Smooth muscle cell (in vitro differentiated cells): Measurements from ENCODE around the gene KIFC3. TPM values are rescaled to one million over a fixed set of nuclear protein-coding genes. Genes with fewer than 3 reads are reported as not detected.
"Not testable (repeated sequence)": the region's sequence is repeated elsewhere in the genome, so short reads cannot be mapped to it uniquely, and the experiment has no call there.

Experiments used
- DNase-seq: peaks from one replicate; lab custom pipeline; 2025; ENCODE audit not compliant: unreplicated experiment; lab: John Stamatoyannopoulos, UW
- H2AFZ ChIP-seq: fragments of 200-600 bp; sonication (generic); 2 replicates; pipeline ENCODE4 v1.6.0; 2016; ENCODE audit warnings: antibody characterized with exemption, low read depth, mild to moderate bottlenecking
- H3F3A ChIP-seq: fragments of 200-600 bp; sonication (generic); 2 replicates; pipeline ENCODE4 v1.6.0; 2017; ENCODE audit warnings: antibody characterized with exemption, low read depth
- H3K27ac ChIP-seq: fragments of 200-600 bp; sonication (generic); 2 replicates; pipeline ENCODE4 v1.5.1; 2016; ENCODE audit warnings: low read depth, mild to moderate bottlenecking
- H3K27me3 ChIP-seq: fragments of 200-600 bp; sonication (generic); 2 replicates; pipeline ENCODE4 v1.6.1; 2016; ENCODE audit warnings: low read depth, mild to moderate bottlenecking
- H3K36me3 ChIP-seq: fragments of 200-600 bp; sonication (generic); 2 replicates; pipeline ENCODE4 v1.5.1; 2016; ENCODE audit warnings: low read depth
- H3K4me1 ChIP-seq: fragments of 200-600 bp; sonication (generic); 2 replicates; pipeline ENCODE4 v1.5.1; 2016; ENCODE audit warnings: low read depth
- H3K4me2 ChIP-seq: fragments of 200-600 bp; sonication (generic); 2 replicates; pipeline ENCODE4 v1.6.0; 2016; ENCODE audit warnings: mild to moderate bottlenecking
- H3K4me3 ChIP-seq: fragments of 200-600 bp; sonication (generic); 2 replicates; pipeline ENCODE4 v1.5.1; 2016; ENCODE audit warnings: mild to moderate bottlenecking
- H3K79me2 ChIP-seq: fragments of 200-600 bp; sonication (generic); 2 replicates; pipeline ENCODE4 v1.6.0; 2016; ENCODE audit warnings: low read depth, mild to moderate bottlenecking
- H3K9ac ChIP-seq: fragments of 200-600 bp; sonication (generic); 2 replicates; pipeline ENCODE4 v1.6.0; 2016; ENCODE audit warnings: low read depth
- H3K9me3 ChIP-seq: fragments of 200-600 bp; sonication (generic); replicated peaks from 2 replicates; pipeline ENCODE4 v1.5.1; 2016; ENCODE audit warnings: low read depth
- H4K20me1 ChIP-seq: fragments of 200-600 bp; sonication (generic); 2 replicates; pipeline ENCODE4 v1.6.0; 2016; ENCODE audit warnings: low read depth
- WGBS: methylation state at CpG from one replicate; pipeline ENCODE4 v1.1.7; 2016; ENCODE audit warnings: low lambda C conversion rate; 5-methylcytosine and 5-hydroxymethylcytosine counted together
- polyA plus RNA-seq: library from polyadenylated mRNA; unstranded; fragments of >200 nt; fragmentation: Nextera tagmentation; extraction: Ambion mirVana; gene quantifications from 2 replicates; pipeline ENCODE4 v1.2.1, GENCODE V29; 2016
- total RNA-seq: library from RNA; depleted of rRNA; stranded (reverse); fragments of >200 nt; gene quantifications from 2 replicates; pipeline ENCODE4 v1.2.3, GENCODE V29; 2014
- TF ChIP-seq, protein P1 (sequence below): fragments of 200-600 bp; sonication (generic); IDR thresholded peaks from 2 replicates; pipeline ENCODE4 v1.5.1; 2017; ENCODE audit warnings: borderline replicate concordance, mild to moderate bottlenecking, antibody characterized with exemption; ENCODE audit not compliant: insufficient read depth, poor library complexity, severe bottlenecking

Gene KIFC3
- total and polyA plus RNA-seq, 2 experiments from 2014 or later, result 30.6 to 50.2 TPM

DNA sequence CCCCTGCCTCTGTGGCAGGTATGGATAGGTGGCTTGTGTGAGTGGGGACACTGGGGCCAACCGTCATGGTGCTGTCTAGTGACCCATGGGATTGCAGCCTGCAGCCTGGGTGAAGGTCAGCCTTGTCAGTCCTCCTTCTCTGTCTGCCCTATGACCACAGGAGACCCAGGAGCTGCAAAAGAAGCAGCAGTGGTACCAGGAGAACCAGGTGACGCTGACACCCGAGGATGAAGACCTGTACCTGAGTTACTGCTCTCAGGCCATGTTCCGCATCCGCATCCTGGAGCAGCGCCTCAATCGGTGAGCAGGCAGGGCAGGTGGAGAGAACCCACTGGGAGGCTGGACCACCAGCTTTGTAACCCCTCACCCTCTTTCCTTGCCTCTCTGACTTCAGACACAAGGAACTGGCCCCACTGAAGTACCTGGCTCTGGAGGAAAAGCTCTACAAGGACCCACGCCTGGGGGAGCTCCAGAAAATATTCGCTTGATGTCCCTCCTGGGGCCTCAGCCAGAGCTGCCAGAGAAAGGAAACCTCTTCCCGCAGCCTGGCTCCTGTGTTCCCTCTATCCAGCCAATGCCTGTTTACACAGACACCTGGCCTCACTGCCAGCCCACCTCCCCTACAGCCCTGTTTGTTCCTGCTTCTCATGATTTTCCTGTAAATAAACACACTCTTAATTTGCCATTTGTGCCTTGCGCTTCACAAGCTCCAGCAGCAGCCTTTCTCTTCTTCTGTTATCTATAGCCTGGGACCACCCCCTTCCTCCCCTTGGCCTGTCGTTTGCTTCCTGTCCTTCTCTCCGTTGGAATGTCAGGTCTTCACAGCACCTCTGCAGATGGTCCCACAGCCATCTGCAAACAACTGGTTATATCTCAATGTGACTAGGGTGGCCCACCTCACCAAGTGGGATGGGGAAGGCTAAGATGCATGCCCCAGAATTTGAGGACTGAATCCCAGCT is 71.2 kb downstream of the KIFC3 start:
- no peak overlapping the region for H3K4me2 ChIP-seq
- 78% methylated on average over 13 of the region's 13 CpGs for WGBS
- no peak overlapping the region for H3K27ac ChIP-seq
- TF ChIP-seq, protein P1, sequence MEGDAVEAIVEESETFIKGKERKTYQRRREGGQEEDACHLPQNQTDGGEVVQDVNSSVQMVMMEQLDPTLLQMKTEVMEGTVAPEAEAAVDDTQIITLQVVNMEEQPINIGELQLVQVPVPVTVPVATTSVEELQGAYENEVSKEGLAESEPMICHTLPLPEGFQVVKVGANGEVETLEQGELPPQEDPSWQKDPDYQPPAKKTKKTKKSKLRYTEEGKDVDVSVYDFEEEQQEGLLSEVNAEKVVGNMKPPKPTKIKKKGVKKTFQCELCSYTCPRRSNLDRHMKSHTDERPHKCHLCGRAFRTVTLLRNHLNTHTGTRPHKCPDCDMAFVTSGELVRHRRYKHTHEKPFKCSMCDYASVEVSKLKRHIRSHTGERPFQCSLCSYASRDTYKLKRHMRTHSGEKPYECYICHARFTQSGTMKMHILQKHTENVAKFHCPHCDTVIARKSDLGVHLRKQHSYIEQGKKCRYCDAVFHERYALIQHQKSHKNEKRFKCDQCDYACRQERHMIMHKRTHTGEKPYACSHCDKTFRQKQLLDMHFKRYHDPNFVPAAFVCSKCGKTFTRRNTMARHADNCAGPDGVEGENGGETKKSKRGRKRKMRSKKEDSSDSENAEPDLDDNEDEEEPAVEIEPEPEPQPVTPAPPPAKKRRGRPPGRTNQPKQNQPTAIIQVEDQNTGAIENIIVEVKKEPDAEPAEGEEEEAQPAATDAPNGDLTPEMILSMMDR, result no peak
- no peak overlapping the region for H3K9ac ChIP-seq
- no peaks in the 10 kb centered on the region for H3K36me3 ChIP-seq
- no peak for DNase-seq
- H3K27me3 ChIP-seq, result no peaks in the 10 kb centered on the region
- H4K20me1 ChIP-seq, result no peaks in the 10 kb centered on the region
- H3K4me3 ChIP-seq, result no peak overlapping the region
- peaks cover 8% of the 10 kb centered on the region for H3F3A ChIP-seq
- no peaks in the 10 kb centered on the region for H3K79me2 ChIP-seq
- no peak overlapping the region for H2AFZ ChIP-seq
- H3K9me3 ChIP-seq, result no peaks in the 10 kb centered on the region
- H3K4me1 ChIP-seq, result peaks cover 8% of the 10 kb centered on the region

DNA sequence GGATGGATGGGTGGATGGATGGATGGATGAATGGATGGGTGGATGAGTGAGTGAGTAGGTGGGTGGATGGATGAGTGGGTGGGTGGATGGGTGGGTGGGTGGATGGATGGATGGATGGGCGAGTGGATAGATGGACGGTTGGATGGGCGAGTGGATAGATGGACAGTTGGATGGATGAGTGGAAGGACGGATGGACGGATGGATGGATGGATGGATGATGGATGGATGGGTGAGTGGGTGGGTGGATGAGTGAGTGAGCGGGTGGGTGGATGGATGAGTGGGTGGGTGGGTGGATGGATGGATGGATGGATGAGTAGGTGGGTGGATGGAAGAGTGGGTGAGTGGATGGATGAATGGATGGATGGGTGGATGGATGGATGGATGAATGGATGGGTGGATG is 72.4 kb downstream of the KIFC3 start:
- not testable (repeated sequence) for H3K36me3 ChIP-seq, H3F3A ChIP-seq, DNase-seq, H3K79me2 ChIP-seq, H3K4me2 ChIP-seq, H2AFZ ChIP-seq, H3K4me1 ChIP-seq, H4K20me1 ChIP-seq, H3K27me3 ChIP-seq, H3K9ac ChIP-seq, H3K27ac ChIP-seq, H3K9me3 ChIP-seq, H3K4me3 ChIP-seq
- WGBS, result no CpG with 5 or more reads among the region's 6 CpGs

DNA sequence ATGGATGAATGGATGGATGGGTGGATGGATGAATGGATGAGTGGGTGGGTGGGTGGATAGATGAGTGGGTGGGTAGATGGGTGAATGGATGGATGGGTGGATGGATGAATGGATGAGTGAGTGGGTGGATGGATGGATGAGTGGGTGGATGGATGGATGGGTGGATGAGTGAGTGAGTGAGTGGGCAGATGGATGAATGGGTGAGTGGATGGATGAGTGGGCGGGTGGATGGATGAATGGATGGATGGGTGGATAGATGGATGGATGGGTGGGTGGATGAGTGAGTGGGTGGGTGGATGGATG is 73.2 kb downstream of the KIFC3 start:
- no peaks in the 10 kb centered on the region for H3K79me2 ChIP-seq
- no peak overlapping the region for H3K9ac ChIP-seq
- no peaks in the 10 kb centered on the region for H3K9me3 ChIP-seq
- H2AFZ ChIP-seq, result no peak overlapping the region
- no peaks in the 10 kb centered on the region for H3K36me3 ChIP-seq
- WGBS, result 50% methylated on average over 1 of the region's 1 CpG
- H3K27me3 ChIP-seq, result no peaks in the 10 kb centered on the region
- peaks cover 8% of the 10 kb centered on the region for H3F3A ChIP-seq
- H4K20me1 ChIP-seq, result no peaks in the 10 kb centered on the region
- no peak for DNase-seq
- no peak overlapping the region for H3K4me2 ChIP-seq
- H3K4me3 ChIP-seq, result no peak overlapping the region
- TF ChIP-seq, protein P1, result no peak
- H3K4me1 ChIP-seq, result peaks cover 2% of the 10 kb centered on the region
- H3K27ac ChIP-seq, result no peak overlapping the region

DNA sequence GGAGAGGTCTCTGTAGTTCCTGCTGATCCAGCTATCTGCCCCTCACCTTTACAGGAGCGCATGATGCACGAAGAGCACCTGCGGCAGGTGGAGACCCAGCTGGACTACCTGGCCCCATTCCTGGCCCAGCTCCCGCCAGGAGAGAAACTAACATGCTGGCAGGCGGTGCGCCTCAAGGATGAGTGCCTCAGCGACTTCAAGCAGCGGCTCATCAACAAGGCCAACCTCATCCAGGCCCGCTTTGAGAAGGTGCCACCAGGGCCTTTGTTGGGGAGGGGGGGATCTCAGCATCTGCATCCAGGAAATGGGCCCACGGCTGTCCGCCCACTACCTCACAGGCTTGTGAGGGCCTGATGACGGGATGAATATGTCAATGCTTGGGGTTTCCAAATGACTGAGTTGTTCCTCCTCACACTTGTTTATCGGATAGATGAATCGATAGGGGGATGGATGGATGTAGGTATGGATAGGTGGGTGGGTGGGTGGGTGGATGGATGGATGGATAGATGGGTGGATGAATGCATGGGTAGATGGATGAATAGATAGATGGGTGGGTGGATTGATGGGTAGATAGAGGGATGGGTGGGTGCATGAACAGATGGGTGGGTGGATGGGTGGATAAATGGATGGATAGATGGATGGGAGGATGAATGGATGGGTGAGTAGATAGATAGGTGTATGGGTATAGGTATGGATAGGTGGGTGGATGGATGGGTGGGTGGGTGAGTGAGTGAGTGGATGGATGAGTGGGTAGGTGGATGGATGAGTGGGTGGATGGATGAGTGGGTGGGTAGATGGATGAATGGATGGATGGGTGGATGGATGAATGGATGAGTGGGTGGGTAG is 73.7 kb downstream of the KIFC3 start:
- TF ChIP-seq, protein P1, result no peak
- no peak overlapping the region for H3K4me2 ChIP-seq
- H4K20me1 ChIP-seq, result no peaks in the 10 kb centered on the region
- H3K4me3 ChIP-seq, result no peak overlapping the region
- peaks cover 5% of the 10 kb centered on the region for H3F3A ChIP-seq
- DNase-seq, result no peak
- H3K79me2 ChIP-seq, result no peaks in the 10 kb centered on the region
- H3K27ac ChIP-seq, result no peak overlapping the region
- H2AFZ ChIP-seq, result no peak overlapping the region
- WGBS, result 96% methylated on average over 14 of the region's 14 CpGs
- no peaks in the 10 kb centered on the region for H3K4me1 ChIP-seq
- H3K36me3 ChIP-seq, result no peaks in the 10 kb centered on the region
- no peaks in the 10 kb centered on the region for H3K9me3 ChIP-seq
- no peaks in the 10 kb centered on the region for H3K27me3 ChIP-seq
- H3K9ac ChIP-seq, result no peak overlapping the region
